CD4-positive, alpha-beta T cell (primary cell): Measurements from ENCODE around the gene SRGAP1. TPM values are rescaled to one million over a fixed set of nuclear protein-coding genes. Genes with fewer than 3 reads are reported as not detected.

Experiments used
- ATAC-seq: fragments of 200-7000 bp; cut with Tn5 transposase; one replicate; pipeline ENCODE4 v1.10.0; 2022; ENCODE audit warnings: mild to moderate bottlenecking; ENCODE audit not compliant: poor library complexity
- CTCF ChIA-PET: fragments of 350-600 bp; sonication (Branson Sonifier 250); formaldehyde crosslinking; loops from one replicate; lab custom pipeline; 2021; ENCODE audit warnings: antibody characterized with exemption, inconsistent platforms; lab: Charles Lee
- POLR2A ChIA-PET: fragments of 350-600 bp; sonication (Branson Sonifier 250); formaldehyde crosslinking; loops from one replicate; lab custom pipeline; 2021; ENCODE audit warnings: antibody characterized with exemption, inconsistent platforms; lab: Charles Lee
- DNase-seq, 14 experiments: peaks; one replicate each; pipeline ENCODE4 v3.0.0-alpha.2; 2013 to 2020; ENCODE audit warnings: mixed read lengths in 2 of 14
- H3K27ac ChIP-seq, 2 donors: one replicate each; pipeline versions ENCODE4 v1.5.1 to v1.7.0; 2013; ENCODE audit warnings: low read length in 2 of 2, low read depth in 1 of 2, mild to moderate bottlenecking in 1 of 2
- H3K27me3 ChIP-seq, 2 experiments: 1 replicate in 1 of 2; 2 replicates in 1 of 2; pipeline versions ENCODE4 v1.6.1 to v1.7.0; 2013; ENCODE audit warnings: low read length in 2 of 2, control low read depth in 1 of 2, mild to moderate bottlenecking in 1 of 2, moderate library complexity in 1 of 2; ENCODE audit not compliant: insufficient read depth in 2 of 2, control insufficient read depth in 1 of 2
- H3K36me3 ChIP-seq: one replicate; pipeline ENCODE4 v1.6.1; 2013; ENCODE audit warnings: low read length, control low read depth; ENCODE audit not compliant: insufficient read depth
- H3K4me1 ChIP-seq: one replicate; pipeline ENCODE4 v1.6.1; 2013; ENCODE audit warnings: low read length, control low read depth; ENCODE audit not compliant: insufficient read depth
- H3K4me3 ChIP-seq: one replicate; pipeline ENCODE4 v1.5.1; 2013; ENCODE audit warnings: mild to moderate bottlenecking, low read length, moderate library complexity
- H3K9me3 ChIP-seq, 2 experiments: 1 replicate in 1 of 2; 2 replicates in 1 of 2; pipeline versions ENCODE4 v1.6.1 to v1.7.0; 2013; ENCODE audit warnings: low read length in 2 of 2, mild to moderate bottlenecking in 2 of 2, control low read depth in 1 of 2, moderate library complexity in 1 of 2; ENCODE audit not compliant: control insufficient read depth in 1 of 2, insufficient read depth in 1 of 2
- H3K27ac Mint-ChIP-seq: one replicate; pipeline ENCODE4 v1.8.0; 2020; ENCODE audit warnings: mixed read lengths
- H3K27me3 Mint-ChIP-seq: one replicate; pipeline ENCODE4 v1.8.0; 2021; ENCODE audit warnings: mixed read lengths
- H3K36me3 Mint-ChIP-seq: one replicate; pipeline ENCODE4 v1.8.0; 2021; ENCODE audit warnings: low read depth, mixed read lengths
- H3K4me1 Mint-ChIP-seq: one replicate; pipeline ENCODE4 v1.8.0; 2021; ENCODE audit warnings: low read depth, mixed read lengths
- H3K4me3 Mint-ChIP-seq: one replicate; pipeline ENCODE4 v1.8.0; 2020; ENCODE audit warnings: mild to moderate bottlenecking, mixed read lengths
- H3K9me3 Mint-ChIP-seq: one replicate; pipeline ENCODE4 v1.8.0; 2020; ENCODE audit warnings: mixed read lengths
- CTCF ChIP-seq: fragments of 200-600 bp; IDR thresholded peaks from one replicate; pipeline ENCODE4 v1.8.0; 2022; ENCODE audit warnings: antibody characterized with exemption, mild to moderate bottlenecking
- intact Hi-C, 2 experiments: fragments of 100-400 bp; cut with DNase I in 1 of 2; cut with micrococcal nuclease in 1 of 2; formaldehyde crosslinking; loops; one replicate each; pipeline versions ENCODE4 v1.15.1 to v1.9.0; 2023 to 2025; cut with DNase I, micrococcal nuclease
- total RNA-seq, 174 experiments: library from RNA in 2 of 174; stranded (reverse) in 2 of 174; gene quantifications; one replicate each; pipeline ENCODE4 v1.2.3 and lab custom pipeline; 2021 to 2026

SRGAP1 gene
- total RNA-seq, 2 experiments from 2014 or later = 0.03 TPM; not detected in 1

GRCh38 chr12:63929426-63929825, 84.9 kb downstream of the SRGAP1 start:
- no peak overlapping the region for H3K4me3 ChIP-seq
- peaks cover 0 to 3% of the 10 kb centered on the region in 2 experiments for H3K9me3 ChIP-seq
- H3K4me1 ChIP-seq = no peaks in the 10 kb centered on the region
- H3K9me3 Mint-ChIP-seq = no peaks in the 10 kb centered on the region
- H3K27ac Mint-ChIP-seq = no peak overlapping the region
- no peaks in the 10 kb centered on the region for H3K36me3 ChIP-seq
- intact Hi-C loops = no loop called here
- H3K27me3 Mint-ChIP-seq = peaks cover 28% of the 10 kb centered on the region
- ChIA-PET CTCF (no interaction called here), POLR2A (no interaction called here)
- no peak overlapping the region for H3K4me3 Mint-ChIP-seq
- no peak for TF ChIP-seq CTCF
- ATAC-seq = no peak
- no peak overlapping the region for H3K27ac ChIP-seq
- no peaks in the 10 kb centered on the region for H3K27me3 ChIP-seq
- no peak for DNase-seq
- no peaks in the 10 kb centered on the region for H3K4me1 Mint-ChIP-seq
- no peaks in the 10 kb centered on the region for H3K36me3 Mint-ChIP-seq

GRCh38 chr12:63930971-63931370, 86.5 kb downstream of the SRGAP1 start:
- CTCF ChIA-PET = no interaction called here
- H3K27ac Mint-ChIP-seq = no peak overlapping the region
- POLR2A ChIA-PET = interaction anchor here (0.7 kb wide), 1 partner anchor 29 kb away, joined by 3 read pairs; no protein-coding TSS in a partner anchor

GRCh38 chr12:63931703-63932102, 87.2 kb downstream of the SRGAP1 start:
- ATAC-seq = no peak
- no peak overlapping the region for H3K27ac Mint-ChIP-seq
- no peaks in the 10 kb centered on the region for H3K36me3 Mint-ChIP-seq
- H3K4me3 Mint-ChIP-seq = no peak overlapping the region
- intact Hi-C loops = no loop called here
- H3K27me3 Mint-ChIP-seq = peaks cover 31% of the 10 kb centered on the region
- CTCF ChIA-PET = no interaction called here
- Histone ChIP-seq H3K27ac (no peak overlapping the region), H3K27me3 (no peaks in the 10 kb centered on the region), H3K4me1 (no peaks in the 10 kb centered on the region), H3K9me3 (peaks cover 0 to 3% of the 10 kb centered on the region in 2 experiments), H3K4me3 (no peak overlapping the region), H3K36me3 (no peaks in the 10 kb centered on the region)
- no peak for TF ChIP-seq CTCF
- POLR2A ChIA-PET = no interaction called here
- H3K4me1 Mint-ChIP-seq = no peaks in the 10 kb centered on the region
- no peak for DNase-seq
- H3K9me3 Mint-ChIP-seq = no peaks in the 10 kb centered on the region

More at GRCh38 chr12:63930971-63931370, 86.5 kb downstream of the SRGAP1 start:
- no peaks in the 10 kb centered on the region for H3K4me1 ChIP-seq
- intact Hi-C loops = no loop called here
- Mint-ChIP-seq H3K9me3 (no peaks in the 10 kb centered on the region), H3K27me3 (peaks cover 31% of the 10 kb centered on the region), H3K4me1 (no peaks in the 10 kb centered on the region), H3K36me3 (no peaks in the 10 kb centered on the region), H3K4me3 (no peak overlapping the region)
- H3K27me3 ChIP-seq = no peaks in the 10 kb centered on the region
- peaks cover 0 to 3% of the 10 kb centered on the region in 2 experiments for H3K9me3 ChIP-seq
- DNase-seq = no peak
- no peak overlapping the region for H3K4me3 ChIP-seq
- ATAC-seq = no peak
- TF ChIP-seq CTCF = no peak
- no peaks in the 10 kb centered on the region for H3K36me3 ChIP-seq
- no peak overlapping the region for H3K27ac ChIP-seq
